Measurements from ENCODE around the gene RPS19BP1. TPM values are rescaled to one million over a fixed set of nuclear protein-coding genes. Genes with fewer than 3 reads are reported as not detected.

The RPS19BP1 gene
- total RNA-seq, 1 donor from 2014 or later: 72.1 TPM

DNA sequence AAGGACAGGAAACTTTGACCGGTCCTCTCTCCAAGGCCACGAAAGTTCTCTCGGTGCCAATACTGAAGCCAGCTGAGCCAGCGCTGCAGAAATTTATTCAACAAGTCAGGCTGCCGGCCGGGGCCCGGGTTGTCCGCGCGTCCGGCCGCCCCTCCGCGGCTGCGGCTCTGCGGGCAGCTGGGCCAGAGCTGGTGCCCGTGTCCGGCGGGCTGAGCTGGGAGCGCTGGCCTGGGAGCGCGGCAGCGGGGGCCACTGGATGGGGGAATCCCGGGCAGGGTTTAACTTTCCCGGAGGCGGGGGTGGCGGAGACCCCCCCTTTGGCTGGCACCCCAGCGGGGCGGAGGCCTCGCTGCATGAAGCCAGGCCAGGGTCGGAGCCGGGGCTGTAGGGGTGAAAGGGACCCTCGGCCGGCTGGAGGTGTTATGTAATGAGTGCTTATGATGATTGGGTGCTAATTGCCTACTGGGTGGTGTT is 25.7 kb upstream of the RPS19BP1 start:
- Histone ChIP-seq H3K36me3 (ENCODE audit: control insufficient read depth, insufficient read depth, low read length) (no peaks in the 10 kb centered on the region), H3K27me3 (ENCODE audit: control insufficient read depth, insufficient read depth, low read length) (peaks cover 32% of the 10 kb centered on the region), H3K4me3 (ENCODE audit: low read depth, low read length) (no peak overlapping the region)
- FAIRE-seq (no peak), DNase-seq (ENCODE audit: low read depth) (no peak)
- TF ChIP-seq, protein P1, sequence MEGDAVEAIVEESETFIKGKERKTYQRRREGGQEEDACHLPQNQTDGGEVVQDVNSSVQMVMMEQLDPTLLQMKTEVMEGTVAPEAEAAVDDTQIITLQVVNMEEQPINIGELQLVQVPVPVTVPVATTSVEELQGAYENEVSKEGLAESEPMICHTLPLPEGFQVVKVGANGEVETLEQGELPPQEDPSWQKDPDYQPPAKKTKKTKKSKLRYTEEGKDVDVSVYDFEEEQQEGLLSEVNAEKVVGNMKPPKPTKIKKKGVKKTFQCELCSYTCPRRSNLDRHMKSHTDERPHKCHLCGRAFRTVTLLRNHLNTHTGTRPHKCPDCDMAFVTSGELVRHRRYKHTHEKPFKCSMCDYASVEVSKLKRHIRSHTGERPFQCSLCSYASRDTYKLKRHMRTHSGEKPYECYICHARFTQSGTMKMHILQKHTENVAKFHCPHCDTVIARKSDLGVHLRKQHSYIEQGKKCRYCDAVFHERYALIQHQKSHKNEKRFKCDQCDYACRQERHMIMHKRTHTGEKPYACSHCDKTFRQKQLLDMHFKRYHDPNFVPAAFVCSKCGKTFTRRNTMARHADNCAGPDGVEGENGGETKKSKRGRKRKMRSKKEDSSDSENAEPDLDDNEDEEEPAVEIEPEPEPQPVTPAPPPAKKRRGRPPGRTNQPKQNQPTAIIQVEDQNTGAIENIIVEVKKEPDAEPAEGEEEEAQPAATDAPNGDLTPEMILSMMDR (IDR thresholded peaks at IDR 0.05; ENCODE audit: insufficient read depth, low read length, severe bottlenecking): no peak

DNA sequence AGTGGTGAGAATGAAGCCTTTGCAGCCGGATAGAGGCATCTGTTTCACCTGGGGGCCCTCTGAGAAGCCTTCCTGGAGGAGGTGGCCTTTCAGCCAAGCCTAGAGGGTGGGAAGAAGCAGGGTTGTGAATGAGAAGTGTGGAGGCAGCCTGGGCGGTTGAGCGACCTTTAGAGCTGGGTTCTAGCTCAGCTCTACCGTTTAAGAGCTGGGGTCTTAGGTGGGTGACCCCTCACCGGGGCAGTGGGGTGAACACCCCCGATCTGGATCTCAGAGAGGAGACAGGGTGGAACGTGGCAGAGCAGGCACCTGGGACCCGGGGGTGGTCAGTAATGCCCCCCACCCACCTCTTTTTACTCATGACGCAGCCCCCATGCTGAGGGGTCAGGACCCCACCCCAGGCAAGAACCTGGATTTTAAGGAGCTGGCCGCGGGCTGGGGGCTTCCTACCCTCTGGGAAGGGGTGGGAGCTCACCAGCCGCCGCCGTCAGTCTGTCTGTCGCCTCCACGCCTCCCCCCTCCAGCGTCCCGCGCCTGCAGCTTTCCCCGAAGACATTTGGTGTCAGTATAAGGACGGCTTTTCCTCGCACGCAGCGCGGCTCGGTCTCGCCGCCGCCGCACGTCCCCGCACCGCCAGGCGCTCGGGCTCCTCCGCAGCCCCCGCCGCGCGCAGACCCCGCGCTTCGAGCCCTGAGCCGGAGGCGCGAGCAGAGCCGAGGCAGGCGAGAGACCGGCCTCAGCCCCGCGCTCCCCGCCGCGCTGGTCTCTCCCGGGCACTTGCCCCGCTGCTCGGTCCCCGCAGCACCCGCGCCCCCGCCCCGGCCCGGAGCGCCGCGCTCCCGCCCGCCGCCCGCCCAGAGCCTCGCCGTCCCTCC is 24.7 kb upstream of the RPS19BP1 start:
- DNase-seq (ENCODE audit: low read depth) (no peak), FAIRE-seq (no peak)
- Histone ChIP-seq H3K36me3 (ENCODE audit: control insufficient read depth, insufficient read depth, low read length) (no peaks in the 10 kb centered on the region), H3K4me3 (ENCODE audit: low read depth, low read length) (no peak overlapping the region), H3K27me3 (ENCODE audit: control insufficient read depth, insufficient read depth, low read length) (peaks cover 35% of the 10 kb centered on the region)
- TF ChIP-seq, protein P1 (IDR thresholded peaks at IDR 0.05; ENCODE audit: insufficient read depth, low read length, severe bottlenecking): peak; percentile 21

DNA sequence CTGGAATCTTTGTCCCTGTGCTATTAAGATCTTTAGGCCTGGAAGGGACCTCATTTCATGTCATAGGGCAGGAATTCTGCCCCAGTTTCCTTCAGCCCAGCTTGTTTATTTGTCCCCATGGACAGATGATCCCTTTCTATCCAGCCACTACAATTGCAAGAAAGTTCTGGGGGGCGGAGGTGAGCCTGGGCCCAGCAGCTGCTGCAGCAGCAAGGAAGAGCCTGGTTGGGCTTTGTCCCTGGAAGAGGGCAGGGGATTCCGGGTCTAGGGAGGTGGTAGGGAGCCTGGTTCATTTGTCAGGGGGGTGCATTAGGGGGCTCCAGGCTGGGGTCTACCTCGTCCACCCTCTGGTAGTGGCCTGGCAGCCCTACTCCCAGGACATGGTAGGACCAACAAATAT is 21.6 kb upstream of the RPS19BP1 start:
- TF ChIP-seq, protein P1 (IDR thresholded peaks at IDR 0.05; ENCODE audit: insufficient read depth, low read length, severe bottlenecking): no peak
- Histone ChIP-seq H3K4me3 (ENCODE audit: low read depth, low read length) (no peak overlapping the region), H3K36me3 (ENCODE audit: control insufficient read depth, insufficient read depth, low read length) (no peaks in the 10 kb centered on the region), H3K27me3 (ENCODE audit: control insufficient read depth, insufficient read depth, low read length) (peaks cover 31% of the 10 kb centered on the region)
- DNase-seq (ENCODE audit: low read depth) (no peak), FAIRE-seq (no peak)

DNA sequence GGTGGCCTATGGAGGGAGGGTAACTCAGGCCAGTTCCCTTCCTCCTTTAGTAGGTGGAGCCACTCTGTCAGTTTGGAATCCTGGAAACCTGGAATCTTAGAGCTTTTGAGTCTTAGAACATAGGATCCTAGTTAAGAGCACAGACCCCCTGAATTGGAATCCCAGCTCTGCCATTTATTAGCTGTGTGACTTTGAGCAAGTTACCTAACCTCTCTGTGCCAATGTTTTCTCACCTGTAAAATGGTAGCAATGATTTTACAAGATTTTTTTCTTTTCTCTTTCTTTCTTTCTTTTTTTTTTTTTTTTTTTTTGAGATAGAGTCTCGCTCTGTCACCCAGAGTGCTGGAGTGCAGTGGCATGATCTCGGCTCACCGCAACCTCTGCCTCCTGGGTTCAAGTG is 20.9 kb upstream of the RPS19BP1 start:
- TF ChIP-seq, protein P1 (IDR thresholded peaks at IDR 0.05; ENCODE audit: insufficient read depth, low read length, severe bottlenecking): no peak
- DNase-seq (ENCODE audit: low read depth) (no peak), FAIRE-seq (no peak)
- H3K27me3 ChIP-seq (ENCODE audit: control insufficient read depth, insufficient read depth, low read length): peaks cover 30% of the 10 kb centered on the region
- H3K36me3 ChIP-seq (ENCODE audit: control insufficient read depth, insufficient read depth, low read length): no peaks in the 10 kb centered on the region
- no peak overlapping the region for H3K4me3 ChIP-seq (ENCODE audit: low read depth, low read length)

DNA sequence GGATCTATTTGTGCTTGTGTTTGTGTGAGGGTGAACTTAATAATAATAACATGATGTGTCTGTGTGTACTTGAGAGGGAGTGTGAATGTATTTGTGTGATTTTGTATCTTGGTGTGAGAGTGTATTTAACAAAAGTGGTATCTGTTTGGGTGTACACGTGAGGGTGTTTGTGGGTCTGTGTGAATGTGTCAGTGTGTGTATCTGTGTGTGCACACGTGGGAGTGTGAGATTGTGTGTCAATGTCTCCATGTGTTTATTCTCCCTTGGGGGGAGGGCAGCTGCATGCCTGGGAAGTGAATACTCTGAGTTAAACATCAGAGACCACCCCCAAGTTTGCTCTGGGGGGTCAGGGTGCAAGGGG is 15.0 kb upstream of the RPS19BP1 start:
- TF ChIP-seq, protein P1 (IDR thresholded peaks at IDR 0.05; ENCODE audit: insufficient read depth, low read length, severe bottlenecking): no peak
- Histone ChIP-seq H3K36me3 (ENCODE audit: control insufficient read depth, insufficient read depth, low read length) (no peaks in the 10 kb centered on the region), H3K27me3 (ENCODE audit: control insufficient read depth, insufficient read depth, low read length) (peaks cover 9% of the 10 kb centered on the region), H3K4me3 (ENCODE audit: low read depth, low read length) (no peak overlapping the region)
- FAIRE-seq (no peak), DNase-seq (ENCODE audit: low read depth) (no peak)

Measured in bronchial epithelial cell (primary cell).